ENCODE measurements around the gene SLC15A3.

Gene SLC15A3

DNA sequence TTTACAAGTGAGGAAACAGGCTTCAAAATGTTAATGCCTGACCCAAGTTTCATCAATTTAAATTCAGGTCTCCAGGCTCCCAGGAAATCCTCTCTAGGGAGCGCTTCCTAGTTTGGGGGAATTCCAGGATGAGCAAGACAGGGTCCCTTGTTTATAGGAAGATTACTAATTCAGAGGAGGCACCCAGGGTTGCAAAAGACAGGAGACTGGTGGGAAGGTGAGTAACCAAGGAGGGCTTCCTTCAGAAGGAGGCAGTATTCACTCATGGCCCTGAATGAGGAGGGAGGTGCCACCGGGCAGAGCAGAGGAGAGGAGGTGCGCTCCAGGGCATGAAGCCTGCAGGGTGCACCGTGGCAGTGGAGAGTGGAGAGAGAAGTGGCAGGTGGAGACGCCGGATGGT is 26.1 kb downstream of the SLC15A3 start:
- no peak for TF ChIP-seq POLR2AphosphoS5 (IDR thresholded peaks at IDR 0.05; ENCODE audit: low read depth, low read length)
- TF ChIP-seq REST (IDR thresholded peaks at IDR 0.05; ENCODE audit: insufficient read depth in 1 of 2, low read depth in 2 of 2, low read length in 2 of 2): no peak
- no peak for TF ChIP-seq TAF1 (IDR thresholded peaks at IDR 0.05; ENCODE audit: borderline replicate concordance, insufficient read depth, low read length)
- no peak for TF ChIP-seq SIN3A (IDR thresholded peaks at IDR 0.05; ENCODE audit: borderline replicate concordance, insufficient read depth, low read length)
- no peak for TF ChIP-seq FOXP2 (optimal IDR thresholded peaks at IDR 0.05; ENCODE audit: borderline replicate concordance, extremely low read depth, extremely low read length, insufficient read depth)

- TF ChIP-seq TAF1 (IDR thresholded peaks at IDR 0.05; ENCODE audit: borderline replicate concordance, insufficient read depth, low read length) (no peak), SIN3A (IDR thresholded peaks at IDR 0.05; ENCODE audit: borderline replicate concordance, insufficient read depth, low read length) (no peak), FOXP2 (optimal IDR thresholded peaks at IDR 0.05; ENCODE audit: borderline replicate concordance, extremely low read depth, extremely low read length, insufficient read depth) (no peak), POLR2AphosphoS5 (IDR thresholded peaks at IDR 0.05; ENCODE audit: low read depth, low read length) (no peak), REST (IDR thresholded peaks at IDR 0.05; ENCODE audit: insufficient read depth in 1 of 2, low read depth in 2 of 2, low read length in 2 of 2) (no peak)
Observed at GRCh38 chr11:60924906-60925853, 26.8 kb downstream of the SLC15A3 start.

DNA sequence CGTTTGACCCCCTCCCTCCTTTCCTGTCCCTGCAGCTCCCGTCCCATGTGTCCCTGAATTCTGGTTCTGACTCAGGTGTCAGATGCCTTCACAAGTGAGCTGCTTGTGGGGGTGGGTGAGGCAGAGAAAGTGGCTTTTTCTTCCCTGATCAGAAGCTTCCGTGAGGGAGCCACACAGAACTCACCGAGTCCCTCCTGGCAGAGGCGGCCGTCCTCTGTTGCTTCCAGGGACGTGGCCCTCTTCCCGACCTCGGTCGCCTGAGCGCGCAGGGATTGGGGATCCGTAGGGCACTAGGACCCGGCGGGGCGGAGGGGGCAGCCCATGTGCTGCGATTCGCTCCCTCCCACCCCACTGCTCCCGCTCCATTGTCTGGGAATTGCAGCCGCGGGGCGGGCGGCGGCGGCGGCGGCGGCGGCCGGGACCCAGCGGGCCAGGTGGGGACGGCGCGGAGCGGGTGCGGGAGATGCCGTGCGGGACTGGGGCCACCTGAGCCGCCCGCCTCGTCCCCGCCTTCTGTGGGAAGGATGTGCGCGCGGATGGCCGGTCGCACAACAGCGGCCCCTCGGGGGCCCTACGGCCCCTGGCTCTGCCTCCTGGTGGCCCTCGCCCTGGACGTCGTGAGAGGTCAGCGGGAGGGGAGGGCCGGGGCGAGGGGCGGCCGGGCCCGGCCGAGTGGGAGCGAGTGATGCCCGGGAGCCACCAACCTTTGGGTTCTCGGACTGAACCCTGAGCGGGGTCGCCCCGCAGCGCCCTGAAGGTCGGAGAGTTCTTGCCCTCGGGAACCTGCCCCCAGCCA is 27.7 kb downstream of the SLC15A3 start, which contains the start of gene TMEM132A:
TSS of gene TMEM132A (plus strand) at position 351 of the 796 bp plus-strand sequence. CDS start at position 525, 174 bp downstream.
- TF ChIP-seq FOXP2 (optimal IDR thresholded peaks at IDR 0.05; ENCODE audit: borderline replicate concordance, extremely low read depth, extremely low read length, insufficient read depth) (peak; percentile 77), POLR2AphosphoS5 (IDR thresholded peaks at IDR 0.05; ENCODE audit: low read depth, low read length) (no peak; the same call in 1 of the 2 replicates), REST (IDR thresholded peaks at IDR 0.05; ENCODE audit: insufficient read depth in 1 of 2, low read depth in 2 of 2, low read length in 2 of 2) (no peak), SIN3A (IDR thresholded peaks at IDR 0.05; ENCODE audit: borderline replicate concordance, insufficient read depth, low read length) (no peak), TAF1 (IDR thresholded peaks at IDR 0.05; ENCODE audit: borderline replicate concordance, insufficient read depth, low read length) (peak; percentile 45; the same call in 1 of the 2 replicates)

GRCh38 chr11:60923800-60924109 is 28.2 kb downstream of the SLC15A3 start:
- TF ChIP-seq FOXP2 (optimal IDR thresholded peaks at IDR 0.05; ENCODE audit: borderline replicate concordance, extremely low read depth, extremely low read length, insufficient read depth) (no peak), SIN3A (IDR thresholded peaks at IDR 0.05; ENCODE audit: borderline replicate concordance, insufficient read depth, low read length) (no peak)

DNA sequence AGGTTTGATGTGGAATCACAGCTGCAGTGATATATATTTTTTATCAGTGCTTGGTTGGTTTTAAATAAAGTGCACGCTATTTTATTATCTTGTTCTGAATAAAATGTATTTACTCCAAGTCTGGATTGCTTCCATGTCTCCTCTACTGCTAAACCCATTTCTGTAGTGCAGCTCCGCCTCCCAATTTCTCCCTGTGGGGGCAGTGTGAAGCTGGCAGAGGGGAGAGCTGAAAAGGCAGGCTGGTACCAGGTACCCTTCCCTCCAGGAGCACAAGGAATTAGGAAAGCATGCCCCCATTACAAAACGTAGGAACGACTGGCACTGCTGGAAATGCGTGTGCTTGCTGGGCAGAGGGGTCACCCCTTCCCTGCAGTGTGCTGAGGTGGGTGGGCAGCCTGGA is 28.6 kb downstream of the SLC15A3 start:
- TF ChIP-seq SIN3A (IDR thresholded peaks at IDR 0.05; ENCODE audit: borderline replicate concordance, insufficient read depth, low read length) (no peak), POLR2AphosphoS5 (IDR thresholded peaks at IDR 0.05; ENCODE audit: low read depth, low read length) (no peak), FOXP2 (optimal IDR thresholded peaks at IDR 0.05; ENCODE audit: borderline replicate concordance, extremely low read depth, extremely low read length, insufficient read depth) (no peak), REST (IDR thresholded peaks at IDR 0.05; ENCODE audit: insufficient read depth in 1 of 2, low read depth in 2 of 2, low read length in 2 of 2) (no peak), TAF1 (IDR thresholded peaks at IDR 0.05; ENCODE audit: borderline replicate concordance, insufficient read depth, low read length) (no peak)

All from PFSK-1 (cell line).